CD14-positive monocyte (primary cell): ENCODE results near the gene TECPR2. TPM values are rescaled to one million over a fixed set of nuclear protein-coding genes. Genes with fewer than 3 reads are reported as not detected.

Experiments
- DNase-seq, 3 donors: peaks; one replicate each; pipeline ENCODE4 v3.0.0-alpha.2; 2011 to 2022
- H2AFZ ChIP-seq: 2 replicates; pipeline ENCODE4 v1.6.0; 2012; ENCODE audit warnings: mild to moderate bottlenecking, low read depth, low read length, inconsistent platforms; ENCODE audit not compliant: insufficient read depth, poor library complexity, severe bottlenecking
- H3K27ac ChIP-seq, 2 donors: 1 replicate in 1 of 2; 2 replicates in 1 of 2; pipeline ENCODE4 v1.5.1; 2012 to 2013; ENCODE audit warnings: low read length in 2 of 2, control low read depth in 1 of 2, inconsistent platforms in 1 of 2, low read depth in 1 of 2, mild to moderate bottlenecking in 1 of 2
- H3K27me3 ChIP-seq, 2 donors: one replicate each; pipeline versions ENCODE4 v1.6.0 to v1.6.1; 2011 to 2013; ENCODE audit warnings: low read length in 2 of 2; ENCODE audit not compliant: control insufficient read depth in 2 of 2, insufficient read depth in 2 of 2
- H3K36me3 ChIP-seq, 2 donors: replicated peaks in 1 of 2; 1 replicate in 1 of 2; 2 replicates in 1 of 2; pipeline versions ENCODE4 v1.5.1 to v1.6.1; 2012 to 2013; ENCODE audit warnings: low read length in 2 of 2, control low read depth in 1 of 2, inconsistent platforms in 1 of 2, mild to moderate bottlenecking in 1 of 2; ENCODE audit not compliant: insufficient read depth in 2 of 2, control insufficient read depth in 1 of 2
- H3K4me1 ChIP-seq, 2 donors: 1 replicate in 1 of 2; 2 replicates in 1 of 2; pipeline versions ENCODE4 v1.5.1 to v1.6.1; 2012 to 2013; ENCODE audit warnings: low read length in 2 of 2, control low read depth in 1 of 2, inconsistent platforms in 1 of 2, mild to moderate bottlenecking in 1 of 2, moderate library complexity in 1 of 2; ENCODE audit not compliant: insufficient read depth in 2 of 2, control insufficient read depth in 1 of 2
- H3K4me2 ChIP-seq: replicated peaks from 2 replicates; pipeline ENCODE3; 2012; ENCODE audit warnings: low read length, moderate library complexity, mild to moderate bottlenecking; ENCODE audit not compliant: poor library complexity, severe bottlenecking; ENCODE audit errors: extremely low read depth
- H3K4me3 ChIP-seq, 3 experiments: fragments of 200-600 bp in 1 of 3; sonication (generic) in 1 of 3; replicated peaks in 1 of 3; 1 replicate in 2 of 3; 2 replicates in 1 of 3; pipeline ENCODE4 v1.5.1; 2011 to 2013; ENCODE audit warnings: low read length in 3 of 3, mild to moderate bottlenecking in 3 of 3, control low read depth in 2 of 3, low read depth in 2 of 3, inconsistent platforms in 1 of 3, moderate library complexity in 1 of 3
- H3K79me2 ChIP-seq: 2 replicates; pipeline ENCODE4 v1.6.0; 2012; ENCODE audit warnings: mild to moderate bottlenecking, control low read depth, inconsistent platforms, low read length, moderate library complexity; ENCODE audit not compliant: insufficient read depth
- H3K9ac ChIP-seq: 2 replicates; pipeline ENCODE4 v1.6.0; 2017; ENCODE audit warnings: low read length, mild to moderate bottlenecking; ENCODE audit not compliant: insufficient read depth, poor library complexity, severe bottlenecking
- H3K9me3 ChIP-seq, 2 donors: replicated peaks in 1 of 2; 1 replicate in 1 of 2; 2 replicates in 1 of 2; pipeline versions ENCODE4 v1.5.1 to v1.6.1; 2012 to 2013; ENCODE audit warnings: low read length in 2 of 2, control low read depth in 1 of 2; ENCODE audit not compliant: control insufficient read depth in 1 of 2, insufficient read depth in 1 of 2
- H4K20me1 ChIP-seq: 2 replicates; pipeline ENCODE4 v1.6.0; 2012; ENCODE audit warnings: mild to moderate bottlenecking, low read length, control low read depth, moderate library complexity; ENCODE audit not compliant: insufficient read depth
- H3K27ac Mint-ChIP-seq, 7 donors: one replicate each; pipeline ENCODE4 v1.8.0; 2020; ENCODE audit warnings: mild to moderate bottlenecking in 7 of 7, mixed read lengths in 7 of 7, moderate library complexity in 6 of 7, inconsistent platforms in 2 of 7
- H3K27me3 Mint-ChIP-seq, 3 donors: one replicate each; pipeline ENCODE4 v1.8.0; 2021 to 2022; ENCODE audit warnings: low read depth in 3 of 3, mild to moderate bottlenecking in 3 of 3, mixed read lengths in 3 of 3, moderate library complexity in 3 of 3, inconsistent platforms in 1 of 3
- H3K36me3 Mint-ChIP-seq, 2 donors: one replicate each; pipeline ENCODE4 v1.8.0; 2020; ENCODE audit warnings: mixed read lengths in 2 of 2, inconsistent platforms in 1 of 2, mild to moderate bottlenecking in 1 of 2
- H3K4me1 Mint-ChIP-seq: one replicate; pipeline ENCODE4 v1.8.0; 2020; ENCODE audit warnings: mild to moderate bottlenecking, mixed read lengths
- H3K4me3 Mint-ChIP-seq, 2 donors: one replicate each; pipeline ENCODE4 v1.8.0; 2020; ENCODE audit warnings: mild to moderate bottlenecking in 2 of 2, mixed read lengths in 2 of 2, moderate library complexity in 1 of 2
- H3K9me3 Mint-ChIP-seq, 7 donors: one replicate each; pipeline ENCODE4 v1.8.0; 2020 to 2022; ENCODE audit warnings: mixed read lengths in 7 of 7, mild to moderate bottlenecking in 6 of 7, moderate library complexity in 6 of 7, inconsistent platforms in 2 of 7
- WGBS: methylation state at CpG from one replicate; pipeline ENCODE4 v1.1.5; 2013; ENCODE audit warnings: missing lambda C conversion rate; ENCODE audit not compliant: insufficient coverage; 5-methylcytosine and 5-hydroxymethylcytosine counted together
- intact Hi-C, 2 donors: fragments of 100-400 bp; cut with micrococcal nuclease; formaldehyde crosslinking; loops; one replicate each; pipeline versions ENCODE4 v1.15.0 to v1.15.1; 2023
- polyA plus RNA-seq, 3 donors: library from polyadenylated mRNA; depleted of rRNA in 1 of 3; unstranded in 2 of 3; stranded (reverse) in 1 of 3; fragments of 300-500 nt in 2 of 3; fragments of >200 nt in 1 of 3; fragmentation: Illumina TruSeq in 2 of 3; gene quantifications; 1 replicate in 2 of 3; 2 replicates in 1 of 3; pipeline ENCODE4 v1.2.3, GENCODE V29; 2012 to 2021
- TF ChIP-seq, protein P1 (sequence below): fragments of 200-600 bp; IDR thresholded peaks from one replicate; pipeline ENCODE4 v1.8.0; 2022; ENCODE audit warnings: antibody characterized with exemption, mild to moderate bottlenecking

The TECPR2 gene
- polyA plus RNA-seq, 3 donors: 2.8 to 10.4 (median 6.4) TPM

DNA sequence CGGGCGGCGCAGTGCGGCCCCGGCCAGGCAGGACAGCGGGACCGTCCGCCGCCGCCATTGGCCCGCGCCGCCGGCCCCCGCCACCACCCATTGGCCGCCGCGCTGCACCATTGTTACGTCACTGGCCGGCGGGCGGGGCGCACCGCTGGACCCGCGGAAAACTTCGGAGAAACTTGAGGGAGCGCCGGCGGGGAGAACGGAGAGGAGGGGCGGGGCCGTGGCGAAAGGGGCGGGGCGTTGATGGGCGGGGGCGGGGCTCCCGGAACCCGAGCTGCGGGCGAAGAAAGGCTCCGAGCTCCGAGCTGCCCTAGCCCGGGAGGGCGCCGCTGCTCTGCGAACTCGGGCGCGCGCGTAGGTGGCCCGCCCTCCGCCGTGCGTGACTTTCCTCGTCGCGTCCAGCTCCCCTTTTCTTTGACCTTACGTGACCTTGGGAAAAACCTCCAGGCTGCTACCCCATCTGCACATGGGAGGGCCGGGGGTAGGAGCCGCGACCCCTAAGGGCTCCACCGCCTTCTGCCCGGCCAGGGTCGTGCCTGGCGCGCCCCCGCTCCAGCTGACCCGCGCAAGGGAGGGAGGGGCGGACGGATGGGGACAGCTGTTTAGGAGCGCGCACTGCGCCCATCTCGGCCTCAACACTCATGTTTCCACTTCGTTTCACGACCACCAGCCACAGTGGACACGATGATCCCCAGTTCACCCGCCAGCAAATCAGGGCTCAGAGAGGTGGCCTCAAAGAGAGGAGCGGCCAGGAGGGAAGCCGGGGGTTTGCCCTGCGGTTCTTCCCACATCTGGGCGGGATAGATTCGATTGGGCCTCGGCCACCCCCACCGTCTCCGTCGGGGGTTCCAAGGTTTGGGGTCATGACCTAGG, 147.2 kb downstream of the TECPR2 start, which contains the start of gene ANKRD9:
Gene ANKRD9, minus strand, starts transcription at position 31 of the 870 bp plus-strand sequence. CDS start 1,887 bp downstream, outside the sequence.
- H3K4me1 Mint-ChIP-seq: peaks cover 19% of the 10 kb centered on the region
- H3K27me3 Mint-ChIP-seq: peaks cover 4 to 13% (median 4%) of the 10 kb centered on the region in 3 donors
- 0% methylated on average over 87 of the region's 91 CpGs for WGBS
- peak within 1 kb of the TSS in 1 of 2 donors; percentile 70 for H3K27ac ChIP-seq
- peak within 1 kb of the TSS; percentile 77 for H2AFZ ChIP-seq
- no peaks in the 10 kb centered on the region for H3K36me3 ChIP-seq
- peaks cover 0 to 3% (median 0%) of the 10 kb centered on the region in 7 donors for H3K9me3 Mint-ChIP-seq
- peak within 1 kb of the TSS; percentile 91 for H3K4me2 ChIP-seq
- peak within 1 kb of the TSS; percentile 84 to 93 for H3K4me3 Mint-ChIP-seq
- no peaks in the 10 kb centered on the region for H3K9me3 ChIP-seq
- H4K20me1 ChIP-seq: no peaks in the 10 kb centered on the region
- no peaks in the 10 kb centered on the region for H3K79me2 ChIP-seq
- DNase-seq: peak; percentile 88 to 94 (median 94)
- H3K27me3 ChIP-seq: peaks cover 0 to 4% of the 10 kb centered on the region in 2 donors
- TF ChIP-seq, protein P1, sequence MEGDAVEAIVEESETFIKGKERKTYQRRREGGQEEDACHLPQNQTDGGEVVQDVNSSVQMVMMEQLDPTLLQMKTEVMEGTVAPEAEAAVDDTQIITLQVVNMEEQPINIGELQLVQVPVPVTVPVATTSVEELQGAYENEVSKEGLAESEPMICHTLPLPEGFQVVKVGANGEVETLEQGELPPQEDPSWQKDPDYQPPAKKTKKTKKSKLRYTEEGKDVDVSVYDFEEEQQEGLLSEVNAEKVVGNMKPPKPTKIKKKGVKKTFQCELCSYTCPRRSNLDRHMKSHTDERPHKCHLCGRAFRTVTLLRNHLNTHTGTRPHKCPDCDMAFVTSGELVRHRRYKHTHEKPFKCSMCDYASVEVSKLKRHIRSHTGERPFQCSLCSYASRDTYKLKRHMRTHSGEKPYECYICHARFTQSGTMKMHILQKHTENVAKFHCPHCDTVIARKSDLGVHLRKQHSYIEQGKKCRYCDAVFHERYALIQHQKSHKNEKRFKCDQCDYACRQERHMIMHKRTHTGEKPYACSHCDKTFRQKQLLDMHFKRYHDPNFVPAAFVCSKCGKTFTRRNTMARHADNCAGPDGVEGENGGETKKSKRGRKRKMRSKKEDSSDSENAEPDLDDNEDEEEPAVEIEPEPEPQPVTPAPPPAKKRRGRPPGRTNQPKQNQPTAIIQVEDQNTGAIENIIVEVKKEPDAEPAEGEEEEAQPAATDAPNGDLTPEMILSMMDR: no peak
- peak within 1 kb of the TSS; percentile 79 to 92 (median 84) for H3K27ac Mint-ChIP-seq
- peaks cover 2 to 10% of the 10 kb centered on the region in 2 donors for H3K36me3 Mint-ChIP-seq
- intact Hi-C loops: loop anchor here (5.0 to 10.0 kb wide), 2 partner anchors 145 to 193 kb away; partner anchors contain the start of genes CINP (in 2 of the 2), TECPR2 (in 2 of the 2) and ZNF839 (in 1 of the 2)
- H3K4me1 ChIP-seq: peaks cover 16 to 19% of the 10 kb centered on the region in 2 donors
- peak within 1 kb of the TSS; percentile 68 for H3K9ac ChIP-seq
- peak within 1 kb of the TSS; percentile 56 to 83 (median 57) for H3K4me3 ChIP-seq
